ENCODE measurements around the gene FIGNL1.

Gene FIGNL1

GRCh38 chr7:50405221-50405620, 44.9 kb downstream of the FIGNL1 start:
- TF ChIP-seq CTCF (IDR thresholded peaks at IDR 0.05) (no peak), ZFX (IDR thresholded peaks at IDR 0.05; ENCODE audit: borderline replicate concordance) (no peak)
- H3K27ac ChIP-seq = no peak overlapping the region

- no peak for TF ChIP-seq CTCF (IDR thresholded peaks at IDR 0.05)
- TF ChIP-seq ZFX (IDR thresholded peaks at IDR 0.05; ENCODE audit: borderline replicate concordance) = no peak
- H3K27ac ChIP-seq = no peak overlapping the region
These were observed 45.8 kb downstream of the FIGNL1 start for GRCh38 chr7:50404392-50404791.

- TF ChIP-seq CTCF (IDR thresholded peaks at IDR 0.05) (no peak), ZFX (IDR thresholded peaks at IDR 0.05; ENCODE audit: borderline replicate concordance) (no peak)
These were observed 50.0 kb downstream of the FIGNL1 start for GRCh38 chr7:50400114-50400513.

GRCh38 chr7:50399635-50400034, 50.5 kb downstream of the FIGNL1 start:
- TF ChIP-seq ZFX (IDR thresholded peaks at IDR 0.05; ENCODE audit: borderline replicate concordance) (no peak), CTCF (IDR thresholded peaks at IDR 0.05) (no peak)

More at GRCh38 chr7:50400114-50400513, 50.0 kb downstream of the FIGNL1 start:
- no peak overlapping the region for H3K27ac ChIP-seq

GRCh38 chr7:50399206-50399605, 50.9 kb downstream of the FIGNL1 start:
- no peak overlapping the region for H3K27ac ChIP-seq
- no peak for TF ChIP-seq ZFX (IDR thresholded peaks at IDR 0.05; ENCODE audit: borderline replicate concordance)
- TF ChIP-seq CTCF (IDR thresholded peaks at IDR 0.05) = no peak

More at GRCh38 chr7:50399635-50400034, 50.5 kb downstream of the FIGNL1 start:
- no peak overlapping the region for H3K27ac ChIP-seq

- TF ChIP-seq CTCF (IDR thresholded peaks at IDR 0.05) (no peak), ZFX (IDR thresholded peaks at IDR 0.05; ENCODE audit: borderline replicate concordance) (no peak)
- H3K27ac ChIP-seq = no peak overlapping the region
These were observed 52.2 kb downstream of the FIGNL1 start for GRCh38 chr7:50397971-50398324.

GRCh38 chr7:50397320-50397970, 52.7 kb downstream of the FIGNL1 start:
- TF ChIP-seq ZFX (IDR thresholded peaks at IDR 0.05; ENCODE audit: borderline replicate concordance) = no peak
- TF ChIP-seq CTCF (IDR thresholded peaks at IDR 0.05) = no peak
- no peak overlapping the region for H3K27ac ChIP-seq

All from 22Rv1 (cell line).